ENCODE results near the gene OR7C1. TPM values are rescaled to one million over a fixed set of nuclear protein-coding genes. Genes with fewer than 3 reads are reported as not detected.

OR7C1 gene
- total and polyA plus RNA-seq, 12 donors = 0.01 to 0.07 (median 0.02) TPM; not detected in 7

- TF ChIP-seq, protein P1, sequence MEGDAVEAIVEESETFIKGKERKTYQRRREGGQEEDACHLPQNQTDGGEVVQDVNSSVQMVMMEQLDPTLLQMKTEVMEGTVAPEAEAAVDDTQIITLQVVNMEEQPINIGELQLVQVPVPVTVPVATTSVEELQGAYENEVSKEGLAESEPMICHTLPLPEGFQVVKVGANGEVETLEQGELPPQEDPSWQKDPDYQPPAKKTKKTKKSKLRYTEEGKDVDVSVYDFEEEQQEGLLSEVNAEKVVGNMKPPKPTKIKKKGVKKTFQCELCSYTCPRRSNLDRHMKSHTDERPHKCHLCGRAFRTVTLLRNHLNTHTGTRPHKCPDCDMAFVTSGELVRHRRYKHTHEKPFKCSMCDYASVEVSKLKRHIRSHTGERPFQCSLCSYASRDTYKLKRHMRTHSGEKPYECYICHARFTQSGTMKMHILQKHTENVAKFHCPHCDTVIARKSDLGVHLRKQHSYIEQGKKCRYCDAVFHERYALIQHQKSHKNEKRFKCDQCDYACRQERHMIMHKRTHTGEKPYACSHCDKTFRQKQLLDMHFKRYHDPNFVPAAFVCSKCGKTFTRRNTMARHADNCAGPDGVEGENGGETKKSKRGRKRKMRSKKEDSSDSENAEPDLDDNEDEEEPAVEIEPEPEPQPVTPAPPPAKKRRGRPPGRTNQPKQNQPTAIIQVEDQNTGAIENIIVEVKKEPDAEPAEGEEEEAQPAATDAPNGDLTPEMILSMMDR (IDR thresholded peaks at IDR 0.05) = no peak
- Histone ChIP-seq H3K27ac (no peak overlapping the region), H3K4me1 (no peaks in the 10 kb centered on the region), H3K27me3 (peaks cover 0 to 18% (median 0%) of the 10 kb centered on the region in 7 donors), H3K9me3 (peaks cover 0 to 11% (median 0%) of the 10 kb centered on the region in 11 donors), H3K4me3 (no peak overlapping the region), H3K36me3 (no peaks in the 10 kb centered on the region)
- DNase-seq (no peak), ATAC-seq (peak in 1 of 8 donors; percentile 52)
- WGBS, 2 donors = 52 to 55% methylated on average over 6 of the region's 6 CpGs
- intact Hi-C loops (cut with DNase I) = no loop called here
Observed at GRCh38 chr19:14843578-14843977, 8.6 kb upstream of the OR7C1 start.

DNA sequence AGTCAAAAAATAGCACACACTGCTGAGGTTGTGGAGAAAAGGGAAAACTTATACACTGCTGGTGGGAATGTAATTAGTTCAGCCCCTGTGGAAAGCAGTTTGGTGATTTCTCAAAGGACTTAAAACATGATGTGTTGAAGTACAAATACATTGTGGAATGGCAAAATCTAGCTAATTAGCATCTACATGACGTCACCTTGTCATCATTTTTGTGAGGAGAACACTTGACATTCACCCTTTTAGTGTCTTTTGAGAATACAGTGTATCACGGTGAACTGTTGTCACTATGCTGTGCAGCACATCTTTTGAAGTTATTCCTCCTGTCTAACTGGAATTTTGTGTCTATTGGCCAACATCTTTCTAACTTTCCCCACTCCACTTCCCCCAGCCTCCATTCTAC lies 8.2 kb upstream of the OR7C1 start:
- intact Hi-C loops (cut with DNase I) = no loop called here
- H3K36me3 ChIP-seq = no peaks in the 10 kb centered on the region
- ATAC-seq (no peak), DNase-seq (no peak)
- no peak overlapping the region for H3K4me3 ChIP-seq
- 38 to 46% methylated on average over 2 of the region's 2 CpGs for WGBS, 2 donors
- no peak overlapping the region for H3K27ac ChIP-seq
- TF ChIP-seq, protein P1 (IDR thresholded peaks at IDR 0.05) = no peak
- no peaks in the 10 kb centered on the region for H3K4me1 ChIP-seq
- H3K27me3 ChIP-seq = peaks cover 0 to 18% (median 0%) of the 10 kb centered on the region in 7 donors
- H3K9me3 ChIP-seq = peaks cover 0 to 11% (median 0%) of the 10 kb centered on the region in 11 donors

- intact Hi-C loops (cut with DNase I) = no loop called here
- no peak for DNase-seq
- no peak for ATAC-seq
- no peaks in the 10 kb centered on the region for H3K36me3 ChIP-seq
- peaks cover 0 to 24% (median 0%) of the 10 kb centered on the region in 7 donors for H3K27me3 ChIP-seq
- H3K9me3 ChIP-seq = peaks cover 0 to 11% (median 0%) of the 10 kb centered on the region in 11 donors
- no peak overlapping the region for H3K4me3 ChIP-seq
- H3K27ac ChIP-seq = no peak overlapping the region
- H3K4me1 ChIP-seq = no peaks in the 10 kb centered on the region
- WGBS, 2 donors = 24 to 44% methylated on average over 1 of the region's 1 CpG
- TF ChIP-seq, protein P1 (IDR thresholded peaks at IDR 0.05) = no peak
Observed at GRCh38 chr19:14840206-14840605, 5.2 kb upstream of the OR7C1 start.

DNA sequence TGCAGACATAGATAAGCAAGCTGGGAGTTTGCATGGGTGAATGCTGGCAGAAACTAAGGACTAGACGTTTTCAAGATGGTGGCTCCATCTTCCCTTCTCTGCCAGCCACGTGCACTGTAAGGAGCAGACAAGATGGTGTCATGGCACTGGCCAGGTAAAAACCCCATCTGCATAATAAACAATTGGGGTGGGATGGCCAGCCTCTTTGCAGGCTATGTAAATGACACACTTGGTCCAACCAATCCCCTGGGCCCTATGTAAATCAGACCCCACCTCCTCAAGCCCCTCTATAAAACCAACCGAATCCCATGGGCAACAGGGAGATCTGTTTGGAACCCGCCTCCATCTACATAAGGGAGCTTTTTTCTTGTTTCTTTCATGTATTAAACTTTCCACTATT lies 2.4 kb upstream of the OR7C1 start:
- Histone ChIP-seq H3K9me3 (peaks cover 0 to 11% (median 0%) of the 10 kb centered on the region in 11 donors), H3K36me3 (no peaks in the 10 kb centered on the region), H3K27ac (no peak overlapping the region), H3K4me3 (no peak overlapping the region), H3K4me1 (no peaks in the 10 kb centered on the region), H3K27me3 (peaks cover 0 to 11% (median 5%) of the 10 kb centered on the region in 7 donors)
- no peak for ATAC-seq
- TF ChIP-seq, protein P1 (IDR thresholded peaks at IDR 0.05) = no peak
- DNase-seq = no peak
- intact Hi-C loops (cut with DNase I) = no loop called here
- WGBS, 2 donors = 62 to 63% methylated on average over 4 of the region's 4 CpGs

All from heart right ventricle (tissue), 16 donors.